GM12873 (cell line): Measurements from ENCODE around the gene BPIFB2.

Experiments used
- TF ChIP-seq, protein P1 (sequence below): IDR thresholded peaks from 2 replicates; pipeline ENCODE4 v1.5.1; 2012; ENCODE audit warnings: low read depth, mild to moderate bottlenecking, moderate library complexity, low read length, control low read depth; ENCODE audit not compliant: insufficient read depth; ENCODE audit errors: missing control alignments

The BPIFB2 gene

DNA sequence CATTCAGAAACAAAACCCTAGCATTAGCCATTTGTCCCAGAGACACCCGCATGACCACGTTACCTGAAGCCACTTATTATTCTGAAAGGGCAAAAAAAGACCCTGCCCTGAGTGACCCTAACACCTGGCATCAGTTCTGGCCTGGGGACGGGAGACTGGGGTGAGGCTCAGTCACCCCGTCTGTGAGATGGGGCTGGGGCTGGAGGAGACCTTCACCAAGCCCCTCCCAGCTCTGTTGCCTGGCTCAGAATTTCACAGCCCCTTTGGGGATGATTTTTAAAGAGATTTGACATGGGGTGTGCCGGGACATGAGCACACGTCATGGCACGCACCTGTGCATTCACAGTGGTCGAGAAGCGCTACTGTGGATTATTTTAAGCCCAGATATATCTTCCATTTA is 22.6 kb downstream of the BPIFB2 start:
- TF ChIP-seq, protein P1, sequence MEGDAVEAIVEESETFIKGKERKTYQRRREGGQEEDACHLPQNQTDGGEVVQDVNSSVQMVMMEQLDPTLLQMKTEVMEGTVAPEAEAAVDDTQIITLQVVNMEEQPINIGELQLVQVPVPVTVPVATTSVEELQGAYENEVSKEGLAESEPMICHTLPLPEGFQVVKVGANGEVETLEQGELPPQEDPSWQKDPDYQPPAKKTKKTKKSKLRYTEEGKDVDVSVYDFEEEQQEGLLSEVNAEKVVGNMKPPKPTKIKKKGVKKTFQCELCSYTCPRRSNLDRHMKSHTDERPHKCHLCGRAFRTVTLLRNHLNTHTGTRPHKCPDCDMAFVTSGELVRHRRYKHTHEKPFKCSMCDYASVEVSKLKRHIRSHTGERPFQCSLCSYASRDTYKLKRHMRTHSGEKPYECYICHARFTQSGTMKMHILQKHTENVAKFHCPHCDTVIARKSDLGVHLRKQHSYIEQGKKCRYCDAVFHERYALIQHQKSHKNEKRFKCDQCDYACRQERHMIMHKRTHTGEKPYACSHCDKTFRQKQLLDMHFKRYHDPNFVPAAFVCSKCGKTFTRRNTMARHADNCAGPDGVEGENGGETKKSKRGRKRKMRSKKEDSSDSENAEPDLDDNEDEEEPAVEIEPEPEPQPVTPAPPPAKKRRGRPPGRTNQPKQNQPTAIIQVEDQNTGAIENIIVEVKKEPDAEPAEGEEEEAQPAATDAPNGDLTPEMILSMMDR = no peak

DNA sequence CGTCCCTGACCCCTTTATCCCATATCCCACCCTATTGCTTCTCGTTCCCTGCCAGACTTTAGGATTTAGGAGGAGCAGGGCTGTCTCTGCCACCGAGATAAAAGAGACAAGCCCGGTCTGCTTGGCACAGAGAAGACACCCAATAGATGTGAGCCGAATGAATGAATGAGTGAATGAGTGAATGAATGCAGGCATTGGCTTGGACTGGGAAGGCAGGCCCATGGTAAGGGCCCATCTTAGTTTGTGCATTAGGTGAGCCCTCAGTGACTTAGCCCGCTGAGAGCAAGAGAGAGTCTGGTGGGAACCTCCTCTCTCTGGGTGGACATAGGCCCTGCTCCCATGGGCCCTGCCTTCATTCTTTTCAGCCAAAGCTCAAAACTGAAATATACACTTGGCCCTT is 23.1 kb downstream of the BPIFB2 start:
- TF ChIP-seq, protein P1 = no peak

DNA sequence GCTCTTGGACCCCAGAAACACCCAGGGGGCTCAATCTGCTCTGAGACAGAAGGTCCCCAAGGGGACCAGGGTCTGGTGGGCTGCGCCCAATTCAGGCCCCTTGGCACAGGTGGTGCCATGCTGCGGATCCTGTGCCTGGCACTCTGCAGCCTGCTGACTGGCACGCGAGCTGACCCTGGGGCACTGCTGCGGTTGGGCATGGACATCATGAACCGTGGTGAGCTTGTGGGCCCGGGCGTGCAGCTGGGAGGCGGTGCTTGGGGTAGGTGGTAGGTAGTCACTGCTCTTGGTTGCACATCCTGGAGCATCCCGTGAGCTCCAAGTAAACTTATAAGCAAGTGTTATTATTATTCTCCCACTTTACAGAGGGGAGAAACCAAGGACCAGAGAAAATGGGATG is 24.0 kb downstream of the BPIFB2 start, which contains the start of gene BPIFB6:
TSS of gene BPIFB6 (plus strand) at position 118 of the 400 bp plus-strand sequence. CDS start at position 118, 0 bp downstream.
- TF ChIP-seq, protein P1 = no peak

- TF ChIP-seq, protein P1 = no peak
Measured at GRCh38 chr20:33032555-33032954, 25.1 kb downstream of the BPIFB2 start.

GRCh38 chr20:33033381-33033780 is 25.9 kb downstream of the BPIFB2 start:
- TF ChIP-seq, protein P1 = no peak

- TF ChIP-seq, protein P1 = no peak
Measured at GRCh38 chr20:33034115-33034514, 26.6 kb downstream of the BPIFB2 start.

DNA sequence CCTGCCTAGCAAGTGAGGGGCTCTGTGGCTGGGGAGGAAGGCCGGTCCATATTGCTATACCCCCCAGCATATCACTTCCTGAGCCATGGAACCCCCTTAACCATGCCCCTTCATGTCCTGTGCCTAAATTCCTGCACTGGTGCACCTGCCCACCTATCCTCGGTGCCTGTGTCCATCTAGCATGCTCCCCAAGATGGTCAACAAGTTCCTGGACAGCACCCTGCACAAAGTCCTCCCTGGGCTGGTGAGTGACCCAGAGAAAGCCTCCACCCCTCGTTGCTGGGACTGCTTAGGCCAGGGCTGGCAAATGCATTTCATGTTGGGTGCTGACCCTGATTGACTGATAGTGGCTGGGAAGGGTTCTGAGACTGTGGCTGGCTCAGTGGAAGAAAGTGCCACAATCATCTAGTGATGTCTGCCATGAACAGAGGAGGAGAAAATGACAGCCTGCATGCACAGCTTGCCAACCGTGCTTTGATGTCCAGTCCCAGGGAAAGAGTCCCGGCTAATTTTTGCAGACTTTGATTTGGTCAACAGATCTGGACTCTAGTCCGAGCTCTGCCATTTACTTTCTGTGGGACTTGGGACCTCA is 27.5 kb downstream of the BPIFB2 start:
- TF ChIP-seq, protein P1 = no peak

- TF ChIP-seq, protein P1 = no peak
Measured at GRCh38 chr20:33037456-33037855, 30.0 kb downstream of the BPIFB2 start.
